Activated naive CD8-positive, alpha-beta T cell treated with anti-CD3 and anti-CD28 coated beads, Interleukin-2, amount 50 U/mL, for 24 hours (primary cell): ENCODE data around the gene GGCX.
A peak's percentile ranks its signal among the peaks of the same experiment; 100 is the strongest.
"Not testable (repeated sequence)": the region's sequence is repeated elsewhere in the genome, so short reads cannot be mapped to it uniquely, and the experiment has no call there.

Source experiments
- ATAC-seq: fragments of 150-1000 bp; cut with Tn5 transposase; one replicate; pipeline ENCODE4 v1.10.0; 2021
- DNase-seq: peaks from one replicate; pipeline ENCODE4 v3.0.0; 2021
- H3K27ac Mint-ChIP-seq: one replicate; pipeline ENCODE4 v1.8.0; 2021; ENCODE audit warnings: mild to moderate bottlenecking, mixed read lengths
- H3K27me3 Mint-ChIP-seq: one replicate; pipeline ENCODE4 v1.8.0; 2021; ENCODE audit warnings: mixed read lengths
- H3K36me3 Mint-ChIP-seq: one replicate; pipeline ENCODE4 v1.8.0; 2021; ENCODE audit warnings: low read depth, mixed read lengths
- H3K4me1 Mint-ChIP-seq: one replicate; pipeline ENCODE4 v1.8.0; 2021; ENCODE audit warnings: mixed read lengths
- H3K4me3 Mint-ChIP-seq: one replicate; pipeline ENCODE4 v1.8.0; 2021; ENCODE audit warnings: mild to moderate bottlenecking, moderate library complexity, mixed read lengths
- H3K9me3 Mint-ChIP-seq: one replicate; pipeline ENCODE4 v1.8.0; 2021; ENCODE audit warnings: mixed read lengths

Gene GGCX

GRCh38 chr2:85598594-85599340, 37.5 kb upstream of the GGCX start:
- Mint-ChIP-seq H3K4me1 (peaks cover 54% of the 10 kb centered on the region), H3K27me3 (no peaks in the 10 kb centered on the region), H3K27ac (no peak overlapping the region), H3K36me3 (peaks cover 9% of the 10 kb centered on the region), H3K4me3 (no peak overlapping the region), H3K9me3 (no peaks in the 10 kb centered on the region)
- ATAC-seq: no peak
- no peak for DNase-seq

- no peak for DNase-seq
- peaks cover 8% of the 10 kb centered on the region for H3K36me3 Mint-ChIP-seq
- no peaks in the 10 kb centered on the region for H3K27me3 Mint-ChIP-seq
- H3K4me3 Mint-ChIP-seq: peak overlapping the region; percentile 100
- H3K9me3 Mint-ChIP-seq: no peaks in the 10 kb centered on the region
- peak overlapping the region; percentile 73 for H3K27ac Mint-ChIP-seq
- H3K4me1 Mint-ChIP-seq: peaks cover 46% of the 10 kb centered on the region
- ATAC-seq: no peak
Measured at GRCh38 chr2:85597241-85597640, 35.9 kb upstream of the GGCX start.

- no peaks in the 10 kb centered on the region for H3K27me3 Mint-ChIP-seq
- DNase-seq (no peak), ATAC-seq (no peak)
Measured at GRCh38 chr2:85596486-85597143, 35.3 kb upstream of the GGCX start.

GRCh38 chr2:85596026-85596333, 34.7 kb upstream of the GGCX start:
- peak overlapping the region; percentile 96 for H3K27ac Mint-ChIP-seq
- peaks cover 41% of the 10 kb centered on the region for H3K4me1 Mint-ChIP-seq
- peak overlapping the region; percentile 100 for H3K4me3 Mint-ChIP-seq
- H3K27me3 Mint-ChIP-seq: no peaks in the 10 kb centered on the region
- DNase-seq (peak; percentile 50), ATAC-seq (peak; percentile 21)
- H3K36me3 Mint-ChIP-seq: peaks cover 8% of the 10 kb centered on the region
- H3K9me3 Mint-ChIP-seq: no peaks in the 10 kb centered on the region

More at GRCh38 chr2:85596486-85597143, 35.3 kb upstream of the GGCX start:
- Mint-ChIP-seq H3K4me1 (peaks cover 42% of the 10 kb centered on the region), H3K9me3 (no peaks in the 10 kb centered on the region), H3K4me3 (peak overlapping the region; percentile 100), H3K27ac (peak overlapping the region; percentile 73), H3K36me3 (peaks cover 8% of the 10 kb centered on the region)

- Mint-ChIP-seq H3K4me1 (peaks cover 41% of the 10 kb centered on the region), H3K27ac (peak within 1 kb of the TSS; percentile 96)
- ATAC-seq: peak; percentile 100
Measured at GRCh38 chr2:85595301-85596025, 34.2 kb upstream of the GGCX start, which contains the start of gene RNF181. RNF181 (plus strand) TSS chr2:85595745; CDS start chr2:85595764, 19 bp downstream.

GRCh38 chr2:85594715-85595300, 33.5 kb upstream of the GGCX start:
- peaks cover 42% of the 10 kb centered on the region for H3K4me1 Mint-ChIP-seq
- peak overlapping the region; percentile 96 for H3K27ac Mint-ChIP-seq
- H3K36me3 Mint-ChIP-seq: peaks cover 8% of the 10 kb centered on the region
- H3K9me3 Mint-ChIP-seq: no peaks in the 10 kb centered on the region
- DNase-seq (no peak), ATAC-seq (no peak)
- H3K4me3 Mint-ChIP-seq: peak overlapping the region; percentile 100
- no peaks in the 10 kb centered on the region for H3K27me3 Mint-ChIP-seq

More at GRCh38 chr2:85595301-85596025, 34.2 kb upstream of the GGCX start, which contains the start of gene RNF181:
- peak; percentile 86 for DNase-seq
- peaks cover 8% of the 10 kb centered on the region for H3K36me3 Mint-ChIP-seq
- H3K4me3 Mint-ChIP-seq: peak within 1 kb of the TSS; percentile 100
- no peaks in the 10 kb centered on the region for H3K27me3 Mint-ChIP-seq
- H3K9me3 Mint-ChIP-seq: no peaks in the 10 kb centered on the region

GRCh38 chr2:85593023-85593422, 31.7 kb upstream of the GGCX start:
- Mint-ChIP-seq H3K27me3 (no peaks in the 10 kb centered on the region), H3K4me1 (peaks cover 42% of the 10 kb centered on the region), H3K27ac (no peak overlapping the region)

GRCh38 chr2:85592299-85592698, 31.0 kb upstream of the GGCX start:
- DNase-seq, H3K36me3 Mint-ChIP-seq, ATAC-seq, H3K4me3 Mint-ChIP-seq, H3K9me3 Mint-ChIP-seq, H3K27ac Mint-ChIP-seq, H3K27me3 Mint-ChIP-seq: not testable (repeated sequence)
- H3K4me1 Mint-ChIP-seq: peaks cover 46% of the 10 kb centered on the region

More at GRCh38 chr2:85593023-85593422, 31.7 kb upstream of the GGCX start:
- no peak for DNase-seq
- ATAC-seq: no peak
- H3K4me3 Mint-ChIP-seq: no peak overlapping the region
- no peaks in the 10 kb centered on the region for H3K9me3 Mint-ChIP-seq
- peaks cover 6% of the 10 kb centered on the region for H3K36me3 Mint-ChIP-seq

GRCh38 chr2:85591563-85591962, 30.3 kb upstream of the GGCX start:
- no peak for DNase-seq
- ATAC-seq: no peak
- peaks cover 5% of the 10 kb centered on the region for H3K36me3 Mint-ChIP-seq
- no peak overlapping the region for H3K4me3 Mint-ChIP-seq
- no peak overlapping the region for H3K27ac Mint-ChIP-seq
- H3K27me3 Mint-ChIP-seq: no peaks in the 10 kb centered on the region
- peaks cover 40% of the 10 kb centered on the region for H3K4me1 Mint-ChIP-seq
- H3K9me3 Mint-ChIP-seq: no peaks in the 10 kb centered on the region

GRCh38 chr2:85590950-85591349, 29.7 kb upstream of the GGCX start:
- Mint-ChIP-seq H3K9me3 (no peaks in the 10 kb centered on the region), H3K36me3 (peaks cover 5% of the 10 kb centered on the region), H3K4me3 (no peak overlapping the region), H3K4me1 (peaks cover 36% of the 10 kb centered on the region), H3K27ac (no peak overlapping the region), H3K27me3 (no peaks in the 10 kb centered on the region)
- DNase-seq (no peak), ATAC-seq (no peak)

GRCh38 chr2:85589982-85590791, 28.9 kb upstream of the GGCX start:
- H3K4me3 Mint-ChIP-seq: no peak overlapping the region

GRCh38 chr2:85589181-85589580, 27.9 kb upstream of the GGCX start:
- H3K9me3 Mint-ChIP-seq: no peaks in the 10 kb centered on the region
- DNase-seq (no peak), ATAC-seq (no peak)
- peaks cover 30% of the 10 kb centered on the region for H3K4me1 Mint-ChIP-seq
- no peak overlapping the region for H3K27ac Mint-ChIP-seq
- H3K36me3 Mint-ChIP-seq: no peaks in the 10 kb centered on the region
- H3K4me3 Mint-ChIP-seq: no peak overlapping the region
- H3K27me3 Mint-ChIP-seq: no peaks in the 10 kb centered on the region

More at GRCh38 chr2:85589982-85590791, 28.9 kb upstream of the GGCX start:
- Mint-ChIP-seq H3K36me3 (no peaks in the 10 kb centered on the region), H3K27ac (no peak overlapping the region), H3K4me1 (peaks cover 36% of the 10 kb centered on the region), H3K9me3 (no peaks in the 10 kb centered on the region), H3K27me3 (no peaks in the 10 kb centered on the region)
- DNase-seq: no peak
- ATAC-seq: no peak

GRCh38 chr2:85588645-85589044, 27.4 kb upstream of the GGCX start:
- Mint-ChIP-seq H3K27ac (no peak overlapping the region), H3K27me3 (no peaks in the 10 kb centered on the region), H3K4me1 (peaks cover 31% of the 10 kb centered on the region), H3K4me3 (no peak overlapping the region), H3K9me3 (no peaks in the 10 kb centered on the region), H3K36me3 (peaks cover under 1% of the 10 kb centered on the region)
- DNase-seq: no peak
- ATAC-seq: no peak

- H3K4me3 Mint-ChIP-seq: no peak overlapping the region
- DNase-seq (no peak), ATAC-seq (no peak)
- peaks cover 3% of the 10 kb centered on the region for H3K36me3 Mint-ChIP-seq
- H3K9me3 Mint-ChIP-seq: no peaks in the 10 kb centered on the region
- no peaks in the 10 kb centered on the region for H3K27me3 Mint-ChIP-seq
- peaks cover 35% of the 10 kb centered on the region for H3K4me1 Mint-ChIP-seq
- H3K27ac Mint-ChIP-seq: no peak overlapping the region
Measured at GRCh38 chr2:85588236-85588635, 26.9 kb upstream of the GGCX start.
